HepG2 (cell line): ENCODE measurements around the gene PDZD4. TPM values are rescaled to one million over a fixed set of nuclear protein-coding genes. Genes with fewer than 3 reads are reported as not detected.

Experiments
- ATAC-seq: fragments of 200-7000 bp; cut with Tn5 transposase; 3 replicates; pipeline ENCODE4 v1.9.1; 2020; ENCODE audit warnings: mild to moderate bottlenecking, moderate library complexity
- BruUV-seq: library from RNA; stranded (reverse); fragments of 400-500 nt; replicated peaks from 2 replicates; lab custom pipeline; 2021; lab: Mats Ljungman, UMichigan
- CTCF ChIA-PET: fragments of 300-600 bp; formaldehyde crosslinking; extraction: SDS; loops from one replicate; lab custom pipeline; 2021; ENCODE audit warnings: low total read pairs, inconsistent platforms, low intra/inter-chr PET ratio; lab: Yijun Ruan, JAX
- POLR2A ChIA-PET: fragments of 350-600 bp; sonication (Branson Sonifier 250); formaldehyde crosslinking; loops from one replicate; lab custom pipeline; 2020; ENCODE audit warnings: antibody characterized with exemption, inconsistent platforms; lab: Yijun Ruan, JAX
- DNase-seq: peaks from one replicate; pipeline ENCODE4 v3.0.0-alpha.2; 2015; ENCODE audit warnings: low spot score
- FAIRE-seq: peaks from 3 replicates; lab custom pipeline; 2011; peaks lifted over from hg19 to GRCh38; lab: Jason Lieb, UNC
- H2AFZ ChIP-seq: one replicate; pipeline ENCODE4 v1.6.1; 2011; ENCODE audit warnings: low read length, inconsistent platforms
- H3K27ac ChIP-seq: fragments of 300-600 bp; 3 replicates; pipeline ENCODE4 v1.8.0; 2011; ENCODE audit warnings: mixed run types, mild to moderate bottlenecking, mixed read lengths, low read length, inconsistent platforms; ENCODE audit not compliant: insufficient read depth; ENCODE audit errors: extremely low read length
- H3K27me3 ChIP-seq, 2 experiments: fragments of 200-600 bp in 1 of 2; 2 replicates in 1 of 2; 3 replicates in 1 of 2; pipeline versions ENCODE4 v1.6.0 to v1.8.0; 2011; ENCODE audit warnings: low read length in 2 of 2, mild to moderate bottlenecking in 2 of 2, moderate library complexity in 2 of 2, inconsistent platforms in 1 of 2; ENCODE audit not compliant: insufficient read depth in 2 of 2, control insufficient read depth in 1 of 2
- H3K36me3 ChIP-seq, 2 experiments: fragments of 200-600 bp in 1 of 2; replicated peaks in 1 of 2; 2 replicates in 1 of 2; 3 replicates in 1 of 2; pipeline versions ENCODE4 v1.5.1 to v1.8.0; 2011; ENCODE audit warnings: low read length in 2 of 2, inconsistent platforms in 1 of 2; ENCODE audit not compliant: insufficient read depth in 2 of 2, control insufficient read depth in 1 of 2
- H3K4me1 ChIP-seq: 2 replicates; pipeline ENCODE4 v1.5.1; 2012; ENCODE audit warnings: low read length, inconsistent platforms; ENCODE audit not compliant: insufficient read depth
- H3K4me2 ChIP-seq: 2 replicates; pipeline ENCODE4 v1.6.0; 2011; ENCODE audit warnings: low read depth, low read length, inconsistent platforms
- H3K4me3 ChIP-seq, 3 experiments: fragments of 200-600 bp in 1 of 3; sonication (generic), shearing (Covaris generic) in 1 of 3; replicated peaks in 1 of 3; 2 replicates each; pipeline ENCODE4 v1.5.1; 2011 to 2016; ENCODE audit warnings: low read length in 3 of 3, inconsistent platforms in 2 of 3, low read depth in 2 of 3, mild to moderate bottlenecking in 2 of 3, control low read depth in 1 of 3, mixed read lengths in 1 of 3; ENCODE audit not compliant: insufficient read depth in 1 of 3
- H3K79me2 ChIP-seq: one replicate; pipeline ENCODE4 v1.6.1; 2011; ENCODE audit warnings: low read length, inconsistent platforms; ENCODE audit not compliant: insufficient read depth
- H3K9ac ChIP-seq: 2 replicates; pipeline ENCODE4 v1.6.0; 2011; ENCODE audit warnings: mild to moderate bottlenecking, low read depth, low read length, inconsistent platforms; ENCODE audit not compliant: insufficient read depth
- H3K9me3 ChIP-seq: 2 replicates; pipeline ENCODE4 v1.5.1; 2012; ENCODE audit warnings: mild to moderate bottlenecking, low read length
- H4K20me1 ChIP-seq: 2 replicates; pipeline ENCODE4 v1.6.0; 2011; ENCODE audit warnings: inconsistent platforms, mild to moderate bottlenecking, low read length, moderate library complexity; ENCODE audit not compliant: insufficient read depth
- NR2C2 ChIP-seq: sonication (generic); formaldehyde crosslinking; IDR thresholded peaks from 2 replicates; pipeline ENCODE4 v1.4.0; 2020; ENCODE audit warnings: missing genetic modification reagents, mild to moderate bottlenecking, moderate library complexity, borderline replicate concordance
- REST ChIP-seq, 2 experiments: IDR thresholded peaks; 2 replicates each; pipeline ENCODE4 v1.6.1; 2011 to 2012; ENCODE audit warnings: low read length in 2 of 2, borderline replicate concordance in 1 of 2, low read depth in 1 of 2, mild to moderate bottlenecking in 1 of 2, moderate library complexity in 1 of 2
- ZNF180 ChIP-seq: sonication (generic); formaldehyde crosslinking; IDR thresholded peaks from 2 replicates; pipeline ENCODE4 v1.4.0; 2020; ENCODE audit warnings: low read depth, missing genetic modification reagents, borderline replicate concordance
- ZNF20 ChIP-seq: sonication (generic); formaldehyde crosslinking; IDR thresholded peaks from 2 replicates; pipeline ENCODE4 v1.4.0; 2020; ENCODE audit warnings: mild to moderate bottlenecking, moderate library complexity, missing genetic modification reagents
- ZNF432 ChIP-seq: sonication (generic); formaldehyde crosslinking; IDR thresholded peaks from 2 replicates; pipeline ENCODE4 v1.5.0; 2020; ENCODE audit warnings: missing genetic modification reagents, mild to moderate bottlenecking, borderline replicate concordance
- ZNF503 ChIP-seq: sonication (generic); formaldehyde crosslinking; IDR thresholded peaks from 2 replicates; pipeline ENCODE4 v1.4.0; 2020; ENCODE audit warnings: missing genetic modification reagents
- WGBS: methylation state at CpG from one replicate; pipeline ENCODE4 v1.1.6; 2017; ENCODE audit warnings: low lambda C conversion rate; 5-methylcytosine and 5-hydroxymethylcytosine counted together
- in situ Hi-C: cut with HindIII; loops from 2 replicates; pipeline ENCODE4 v1.10.0; 2017; ENCODE audit warnings: low pct_unique_long_range_greater_than_20kb; ENCODE audit not compliant: extremely low pct_ligation_motif_present
- intact Hi-C: fragments of 100-400 bp; cut with micrococcal nuclease; formaldehyde crosslinking; loops from one replicate; pipeline ENCODE4 v1.10.0; 2022; ENCODE audit not compliant: unreplicated experiment
- polyA plus RNA-seq, 8 experiments: library from polyadenylated mRNA; depleted of rRNA in 3 of 8; stranded (reverse) in 7 of 8; unstranded in 1 of 8; fragments of >200 nt; fragmentation: Illumina TruSeq in 4 of 8; extraction: Trizol in 4 of 8; gene quantifications; 2 replicates each; pipeline versions ENCODE4 v1.2.1 to v1.2.3, GENCODE V29; 2011 to 2016; ENCODE audit warnings: low read depth in 4 of 8, missing spikeins in 1 of 8, mixed read lengths in 1 of 8; ENCODE audit not compliant: insufficient read depth in 1 of 8
- total RNA-seq, 5 experiments: library from RNA; depleted of rRNA; stranded (reverse); fragments of >200 nt; fragmentation: Illumina TruSeq; extraction: Trizol; gene quantifications; 2 replicates each; pipeline ENCODE4 v1.2.3, GENCODE V29; 2016; ENCODE audit warnings: low read depth in 1 of 5
- TF ChIP-seq, protein P1 (sequence below): sonication (generic); formaldehyde crosslinking; IDR thresholded peaks from 2 replicates; pipeline ENCODE4 v1.4.0; 2020; ENCODE audit warnings: missing genetic modification reagents

PDZD4 gene
- total and polyA plus RNA-seq, 2 of the 13 experiments (the other 11 are each of a cell fraction or from before 2014, with no cell fraction given) = not detected

DNA sequence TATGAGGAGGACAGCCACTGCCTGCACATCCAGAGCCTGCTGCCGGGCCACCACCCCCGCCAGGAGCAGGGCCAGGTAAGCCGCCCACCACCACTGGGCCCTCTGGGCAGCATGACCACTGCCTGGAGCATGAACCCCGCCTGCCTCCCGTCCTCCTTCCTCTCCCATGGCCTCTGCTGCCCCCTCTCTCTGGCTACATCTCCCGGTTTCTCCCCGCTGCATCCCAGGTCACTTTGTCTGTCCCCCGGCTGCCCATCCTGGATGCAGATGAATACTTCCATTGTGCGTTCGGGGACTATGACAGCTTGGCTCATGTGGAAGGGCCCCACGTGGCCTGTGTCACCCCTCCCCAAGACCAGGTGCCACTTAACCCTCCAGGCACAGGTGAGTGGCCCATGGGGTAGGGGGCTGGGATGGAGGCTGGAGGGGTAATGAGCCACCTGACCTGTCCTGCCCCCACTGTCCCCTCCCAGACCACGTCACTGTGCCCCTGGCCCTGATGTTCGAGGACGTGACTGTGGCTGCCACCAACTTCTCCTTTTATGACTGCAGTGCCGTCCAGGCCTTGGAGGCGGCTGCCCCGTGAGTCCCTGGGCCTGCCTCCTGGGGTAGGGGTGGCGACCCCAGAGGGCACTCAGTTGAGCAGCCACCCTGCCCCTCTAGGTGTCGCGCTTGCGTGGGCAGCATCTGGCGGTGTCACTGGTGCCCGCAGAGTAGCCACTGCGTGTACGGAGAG, 60.3 kb downstream of the PDZD4 start:
- no peak overlapping the region for H3K4me3 ChIP-seq
- H3K4me1 ChIP-seq = peaks cover 16% of the 10 kb centered on the region; the same call in 1 of the 2 replicates
- no peak for DNase-seq
- no peaks in the 10 kb centered on the region for H3K9me3 ChIP-seq
- in situ Hi-C loops = no loop called here
- no peak overlapping the region for H2AFZ ChIP-seq
- no peaks in the 10 kb centered on the region for H3K36me3 ChIP-seq
- no peaks in the 10 kb centered on the region for H4K20me1 ChIP-seq
- no peak for ATAC-seq
- POLR2A ChIA-PET = no interaction called here
- WGBS = 92% methylated on average over 8 of the region's 25 CpGs
- intact Hi-C loops = loop anchor here (10.0 kb wide), 1 partner anchor 175 kb away; the partner anchor contains the start of gene RENBP
- no peaks in the 10 kb centered on the region for H3K79me2 ChIP-seq
- BruUV-seq = no TSS peak
- CTCF ChIA-PET = no interaction called here
- no peak overlapping the region for H3K27ac ChIP-seq
- FAIRE-seq = no peak
- no peaks in the 10 kb centered on the region for H3K27me3 ChIP-seq
- no peak overlapping the region for H3K9ac ChIP-seq
- no peak for TF ChIP-seq ZNF432 (CRISPR knock-in tag)
- no peak for TF ChIP-seq REST (IDR thresholded peaks at IDR 0.05; ENCODE audit: borderline replicate concordance in 1 of 2, low read depth in 1 of 2, low read length in 2 of 2)
- no peak for TF ChIP-seq ZNF180 (CRISPR knock-in tag)
- TF ChIP-seq NR2C2 = no peak
- no peak for TF ChIP-seq ZNF503
- no peak for TF ChIP-seq ZNF20
- TF ChIP-seq, protein P1, sequence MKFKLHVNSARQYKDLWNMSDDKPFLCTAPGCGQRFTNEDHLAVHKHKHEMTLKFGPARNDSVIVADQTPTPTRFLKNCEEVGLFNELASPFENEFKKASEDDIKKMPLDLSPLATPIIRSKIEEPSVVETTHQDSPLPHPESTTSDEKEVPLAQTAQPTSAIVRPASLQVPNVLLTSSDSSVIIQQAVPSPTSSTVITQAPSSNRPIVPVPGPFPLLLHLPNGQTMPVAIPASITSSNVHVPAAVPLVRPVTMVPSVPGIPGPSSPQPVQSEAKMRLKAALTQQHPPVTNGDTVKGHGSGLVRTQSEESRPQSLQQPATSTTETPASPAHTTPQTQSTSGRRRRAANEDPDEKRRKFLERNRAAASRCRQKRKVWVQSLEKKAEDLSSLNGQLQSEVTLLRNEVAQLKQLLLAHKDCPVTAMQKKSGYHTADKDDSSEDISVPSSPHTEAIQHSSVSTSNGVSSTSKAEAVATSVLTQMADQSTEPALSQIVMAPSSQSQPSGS (CRISPR knock-in tag) = no peak
- H3K4me2 ChIP-seq = no peak overlapping the region
